Heart left ventricle (tissue), 13 donors: Measurements from ENCODE around the gene SEMA3F.

ENCODE experiments used
- CTCF ChIP-seq, 12 donors: fragments of 200-600 bp; sonication (generic) in 4 of 12; IDR thresholded peaks; one replicate each; pipeline versions ENCODE4 v1.5.0 to v1.8.0; 2018 to 2022; ENCODE audit warnings: antibody characterized with exemption in 12 of 12, mild to moderate bottlenecking in 5 of 12
- POLR2A ChIP-seq, 2 donors: fragments of 450-650 bp; IDR thresholded peaks; one replicate each; pipeline ENCODE4 v1.6.1; 2017; ENCODE audit warnings: antibody characterized with exemption in 2 of 2, mild to moderate bottlenecking in 2 of 2, moderate library complexity in 2 of 2
- donor health status: ischemic (EF 13 %, LVEDD 7.1; RV severe dilation, severe dysfunction).
- donor health status: DM: no; HTN: yes; CAD: no.
- donor health status: DM: no; HTN: no; CAD: no.
- donor health status: ischemic (EF 25% LVEDD 6.9; RV normal size, moderate dysfunction).
- donor health status: ischemic (EF 25% LVEDD 5.7; RV mildly dilated, moderate dysfunction).
- donor health status: ischemic (EF 35%, LVEDD 5.7; RV mildly dilated, moderate dysfunction).
- donor health status: nonischemic (EF 11% LVEDD 7.7; RV severe dilation, severe dysfunction).
- donor health status: DM: yes; HTN: yes; CAD: no.
- donor health status: PGD.
- donor health status: ischemic (EF 29% LVEDD 5.4; RV normal size, mild dysfunction).
- donor health status: nonischemic (EF 23%, LVEDD 6.1; RV moderate dilation, normal function).

DNA sequence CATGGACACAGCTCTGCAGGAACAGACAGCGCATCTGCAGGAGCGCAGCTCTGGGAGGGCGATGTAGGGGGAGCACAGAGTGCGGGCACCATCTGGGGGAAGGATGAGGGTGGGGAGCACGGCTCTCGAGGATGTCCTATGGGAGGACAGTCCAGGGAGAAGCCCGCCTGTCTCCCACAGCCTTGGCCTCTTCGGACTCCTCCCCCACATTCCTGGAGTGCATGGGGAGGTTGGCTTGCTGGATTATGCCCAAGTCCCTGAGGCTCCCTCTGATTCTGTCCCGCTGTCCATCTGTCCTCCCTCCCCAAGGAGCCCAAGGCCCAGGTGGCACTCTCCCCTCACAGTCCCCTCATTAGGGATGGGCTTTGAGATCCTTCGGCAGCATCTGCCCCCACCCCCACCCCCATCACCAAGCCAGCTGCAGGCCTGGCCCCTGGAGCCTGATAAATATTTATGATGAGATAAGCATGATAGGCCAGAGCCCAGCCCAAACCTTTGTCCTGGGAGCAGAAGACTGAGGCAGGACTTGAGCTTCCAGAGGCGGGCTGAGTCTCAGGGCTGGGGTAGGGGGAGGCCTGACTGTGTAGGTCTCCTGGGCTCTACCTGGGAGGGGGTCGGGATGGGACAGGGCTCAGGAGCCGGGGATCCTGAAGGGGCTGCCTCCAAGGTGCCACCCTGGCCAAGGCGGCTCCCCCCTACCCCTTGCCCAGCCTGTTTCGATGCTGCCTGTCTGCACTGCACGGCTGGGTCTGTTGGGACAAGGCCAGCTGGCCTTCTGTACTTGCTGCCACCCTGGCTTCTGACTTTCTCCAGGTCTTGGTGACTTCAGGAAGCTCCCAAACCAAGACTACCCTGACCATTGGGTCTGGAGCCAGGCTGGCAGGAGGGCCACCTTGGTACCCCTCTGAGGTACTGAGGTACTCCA lies 28.6 kb upstream of the SEMA3F start:
- no peak for TF ChIP-seq CTCF (IDR thresholded peaks at IDR 0.05)
- no peak for TF ChIP-seq POLR2A (IDR thresholded peaks at IDR 0.05)
